ENCODE data around the gene STARD5. TPM values are rescaled to one million over a fixed set of nuclear protein-coding genes. Genes with fewer than 3 reads are reported as not detected.

Gene STARD5
- total RNA-seq, 1 donor from 2014 or later: 8.5 TPM

- no peaks in the 10 kb centered on the region for H3K9me3 ChIP-seq (ENCODE audit: low read depth)
- no peaks in the 10 kb centered on the region for H3K27me3 ChIP-seq
- Mint-ChIP-seq H3K9me3 (no peaks in the 10 kb centered on the region), H3K27ac (no peak overlapping the region), H3K36me3 (no peaks in the 10 kb centered on the region), H3K27me3 (ENCODE audit: insufficient read depth, low read depth) (peaks cover 9% of the 10 kb centered on the region), H3K4me3 (no peak overlapping the region), H3K4me1 (peaks cover 16% of the 10 kb centered on the region)
- peaks cover 16% of the 10 kb centered on the region for H3K4me1 ChIP-seq
- H4K20me1 ChIP-seq (ENCODE audit: low read depth): no peaks in the 10 kb centered on the region
- no peaks in the 10 kb centered on the region for H3K79me2 ChIP-seq (ENCODE audit: low read depth)
- no peak overlapping the region for H3K4me3 ChIP-seq
- H3K36me3 ChIP-seq: no peaks in the 10 kb centered on the region
- no peak for TF ChIP-seq EZH2 (IDR thresholded peaks at IDR 0.05)
- no peak for TF ChIP-seq CTCF (IDR thresholded peaks at IDR 0.05)
- TF ChIP-seq EZH2phosphoT487 (IDR thresholded peaks at IDR 0.05): no peak
- peaks cover 5% of the 10 kb centered on the region for H3F3A ChIP-seq (ENCODE audit: low read depth)
- H2AFZ ChIP-seq (replicated peaks): no peak overlapping the region
- no peak overlapping the region for H3K9ac ChIP-seq
- H3K4me2 ChIP-seq: no peak overlapping the region
- no peak overlapping the region for H3K27ac ChIP-seq
- DNase-seq (ENCODE audit: low spot score): no peak
These were observed 24.8 kb downstream of the STARD5 start for GRCh38 chr15:81299156-81299555.

- no peak overlapping the region for H3K27ac Mint-ChIP-seq
- H3K4me1 ChIP-seq: peaks cover 11% of the 10 kb centered on the region
- H3K9ac ChIP-seq: no peak overlapping the region
- no peak overlapping the region for H3K4me3 ChIP-seq
- no peaks in the 10 kb centered on the region for H4K20me1 ChIP-seq (ENCODE audit: low read depth)
- no peaks in the 10 kb centered on the region for H3K9me3 Mint-ChIP-seq
- H3K4me3 Mint-ChIP-seq: no peak overlapping the region
- peaks cover 13% of the 10 kb centered on the region for H3K27me3 Mint-ChIP-seq (ENCODE audit: insufficient read depth, low read depth)
- H3K27ac ChIP-seq: no peak overlapping the region
- DNase-seq (ENCODE audit: low spot score): no peak
- TF ChIP-seq CTCF (IDR thresholded peaks at IDR 0.05) (no peak), EZH2phosphoT487 (IDR thresholded peaks at IDR 0.05) (no peak), EZH2 (IDR thresholded peaks at IDR 0.05) (no peak)
- no peaks in the 10 kb centered on the region for H3K27me3 ChIP-seq
- H2AFZ ChIP-seq (replicated peaks): no peak overlapping the region
- H3K36me3 Mint-ChIP-seq: no peaks in the 10 kb centered on the region
- no peaks in the 10 kb centered on the region for H3F3A ChIP-seq (ENCODE audit: low read depth)
- H3K4me1 Mint-ChIP-seq: peaks cover 11% of the 10 kb centered on the region
- H3K36me3 ChIP-seq: no peaks in the 10 kb centered on the region
- no peaks in the 10 kb centered on the region for H3K9me3 ChIP-seq (ENCODE audit: low read depth)
- no peaks in the 10 kb centered on the region for H3K79me2 ChIP-seq (ENCODE audit: low read depth)
- no peak overlapping the region for H3K4me2 ChIP-seq
These were observed 25.3 kb downstream of the STARD5 start for GRCh38 chr15:81298611-81299010.

- Histone ChIP-seq H3K9ac (no peak overlapping the region), H3K36me3 (no peaks in the 10 kb centered on the region), H3K27me3 (no peaks in the 10 kb centered on the region), H3K79me2 (ENCODE audit: low read depth) (no peaks in the 10 kb centered on the region), H3K4me1 (peaks cover 7% of the 10 kb centered on the region), H3F3A (ENCODE audit: low read depth) (no peaks in the 10 kb centered on the region), H3K9me3 (ENCODE audit: low read depth) (no peaks in the 10 kb centered on the region), H3K4me2 (no peak overlapping the region), H4K20me1 (ENCODE audit: low read depth) (no peaks in the 10 kb centered on the region), H2AFZ (replicated peaks) (no peak overlapping the region), H3K27ac (no peak overlapping the region), H3K4me3 (no peak overlapping the region)
- H3K27ac Mint-ChIP-seq: no peak overlapping the region
- peaks cover 5% of the 10 kb centered on the region for H3K4me1 Mint-ChIP-seq
- H3K9me3 Mint-ChIP-seq: no peaks in the 10 kb centered on the region
- H3K27me3 Mint-ChIP-seq (ENCODE audit: insufficient read depth, low read depth): peaks cover 13% of the 10 kb centered on the region
- no peak for DNase-seq (ENCODE audit: low spot score)
- H3K36me3 Mint-ChIP-seq: no peaks in the 10 kb centered on the region
- TF ChIP-seq EZH2 (IDR thresholded peaks at IDR 0.05): no peak
- no peak for TF ChIP-seq EZH2phosphoT487 (IDR thresholded peaks at IDR 0.05)
- no peak for TF ChIP-seq CTCF (IDR thresholded peaks at IDR 0.05)
- no peak overlapping the region for H3K4me3 Mint-ChIP-seq
These were observed 26.1 kb downstream of the STARD5 start for GRCh38 chr15:81297603-81298575.
